VCaP (cell line): Measurements from ENCODE around the gene GNLY.
A peak's percentile ranks its signal among the peaks of the same experiment; 100 is the strongest.

Source experiments
- H3K27ac ChIP-seq: fragments of 450-650 bp; 2 replicates; pipeline ENCODE4 v1.5.1; 2017
- CTCF ChIP-seq: fragments of 450-650 bp; conservative IDR thresholded peaks from 2 replicates; pipeline ENCODE4 v1.5.1; 2017; ENCODE audit warnings: mild to moderate bottlenecking, moderate library complexity

Gene GNLY

GRCh38 chr2:85725451-85725850 lies 31.3 kb downstream of the GNLY start:
- no peak for TF ChIP-seq CTCF
- H3K27ac ChIP-seq, result no peak overlapping the region

- TF ChIP-seq CTCF, result no peak
- no peak overlapping the region for H3K27ac ChIP-seq
Measured at GRCh38 chr2:85727798-85728197, 33.6 kb downstream of the GNLY start.

- no peak for TF ChIP-seq CTCF
- no peak overlapping the region for H3K27ac ChIP-seq
Measured at GRCh38 chr2:85728342-85728741, 34.2 kb downstream of the GNLY start.

- H3K27ac ChIP-seq, result no peak overlapping the region
Measured at GRCh38 chr2:85728883-85729824, 35.0 kb downstream of the GNLY start.

GRCh38 chr2:85729825-85730510 lies 35.8 kb downstream of the GNLY start:
- no peak overlapping the region for H3K27ac ChIP-seq
- no peak for TF ChIP-seq CTCF

More at GRCh38 chr2:85728883-85729824, 35.0 kb downstream of the GNLY start:
- peak; percentile 98 for TF ChIP-seq CTCF

GRCh38 chr2:85730686-85731230 lies 36.6 kb downstream of the GNLY start:
- TF ChIP-seq CTCF, result no peak
- no peak overlapping the region for H3K27ac ChIP-seq

GRCh38 chr2:85731606-85732005 lies 37.4 kb downstream of the GNLY start:
- H3K27ac ChIP-seq, result no peak overlapping the region

More at GRCh38 chr2:85731606-85732005, 37.4 kb downstream of the GNLY start:
- TF ChIP-seq CTCF, result no peak
